ENCODE measurements around the gene CTSC.
"Not testable (repeated sequence)": the region's sequence is repeated elsewhere in the genome, so short reads cannot be mapped to it uniquely, and the experiment has no call there.

The CTSC gene

DNA sequence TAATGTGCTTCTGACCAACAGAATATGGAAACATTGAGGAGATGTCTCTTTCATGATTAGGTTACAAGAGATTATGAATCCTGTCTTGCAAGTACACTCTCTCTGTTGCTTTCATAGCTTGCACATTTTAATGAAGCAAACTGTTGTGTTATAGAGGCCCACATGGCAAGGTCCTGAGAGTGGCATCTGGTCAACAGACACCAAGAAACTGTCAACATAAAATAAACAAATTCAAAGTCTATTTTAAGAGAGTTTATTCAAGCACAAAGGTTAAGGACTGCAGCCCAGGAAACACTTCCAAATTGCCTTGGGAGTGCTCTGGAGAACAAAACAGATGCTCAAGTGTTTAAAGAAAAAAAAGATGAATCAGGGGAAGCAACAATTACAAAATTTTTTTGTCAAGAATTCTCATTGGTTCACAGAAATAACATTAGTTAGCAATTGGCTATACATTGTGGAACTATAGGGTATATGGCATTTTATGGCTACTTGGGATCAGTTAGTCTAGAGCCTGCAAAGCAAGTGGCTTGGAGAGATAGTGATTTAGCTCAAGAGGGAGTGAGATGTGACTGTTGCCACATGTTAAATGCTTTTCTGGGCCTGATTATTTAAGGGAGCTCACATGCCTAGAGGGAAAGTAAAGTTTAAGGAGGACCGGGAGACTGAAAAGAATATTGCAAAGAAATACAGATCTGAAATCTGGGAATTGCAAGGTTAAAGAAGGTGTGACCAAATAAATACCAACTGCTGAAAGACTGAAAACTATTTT lies 54.6 kb downstream of the CTSC start:
- no peak for DNase-seq (ENCODE audit: low read depth in 3 of 3)

DNA sequence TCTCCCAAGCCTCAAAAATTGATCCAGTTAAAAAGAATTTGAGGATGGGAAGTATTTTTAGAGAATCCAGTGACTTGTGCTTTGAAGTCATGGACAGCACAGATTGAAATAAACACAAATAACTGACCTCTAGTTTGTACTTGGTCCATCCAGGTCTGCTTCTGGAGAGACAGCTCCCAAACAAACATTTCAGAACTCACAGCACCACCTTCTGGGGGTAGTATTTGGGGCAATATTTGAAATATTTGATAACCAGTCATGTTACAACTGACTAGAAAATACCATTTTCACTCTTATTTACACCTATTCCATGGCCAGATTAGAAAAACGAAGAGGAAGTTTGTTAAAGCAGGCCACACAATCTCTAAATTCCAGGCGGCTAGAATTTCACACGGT lies 56.2 kb downstream of the CTSC start:
- DNase-seq (ENCODE audit: low read depth in 3 of 3) = no peak

DNA sequence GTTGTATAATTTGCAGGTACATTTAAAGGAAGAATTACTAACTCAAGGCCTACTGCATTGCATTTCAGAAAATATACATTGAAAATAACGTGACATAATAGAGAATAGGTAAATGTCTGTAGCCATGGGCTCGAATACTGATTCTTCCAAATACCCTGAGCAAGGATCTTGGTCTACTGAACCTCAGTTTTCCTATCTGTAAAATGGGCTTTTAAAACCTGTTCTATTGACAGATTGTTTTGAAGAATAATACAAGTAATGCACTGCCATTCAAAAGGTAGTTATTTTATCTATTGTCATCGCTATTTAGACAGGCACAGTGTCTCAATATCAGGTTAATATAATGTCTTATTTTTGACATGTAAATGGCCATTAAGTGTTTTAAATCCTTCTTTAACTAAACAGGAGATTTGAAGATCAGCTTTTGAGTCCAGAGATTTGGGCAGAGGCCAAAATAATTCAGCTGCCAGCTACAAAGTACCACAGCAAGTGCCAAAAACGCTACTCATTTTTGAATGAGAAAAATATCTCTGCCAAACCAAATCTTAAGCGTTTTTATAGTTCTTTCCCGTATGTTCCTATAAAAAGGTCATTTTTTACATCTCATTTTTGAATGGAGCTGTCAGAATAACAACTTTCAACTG lies 56.7 kb downstream of the CTSC start:
- DNase-seq (ENCODE audit: low read depth in 3 of 3) = no peak

DNA sequence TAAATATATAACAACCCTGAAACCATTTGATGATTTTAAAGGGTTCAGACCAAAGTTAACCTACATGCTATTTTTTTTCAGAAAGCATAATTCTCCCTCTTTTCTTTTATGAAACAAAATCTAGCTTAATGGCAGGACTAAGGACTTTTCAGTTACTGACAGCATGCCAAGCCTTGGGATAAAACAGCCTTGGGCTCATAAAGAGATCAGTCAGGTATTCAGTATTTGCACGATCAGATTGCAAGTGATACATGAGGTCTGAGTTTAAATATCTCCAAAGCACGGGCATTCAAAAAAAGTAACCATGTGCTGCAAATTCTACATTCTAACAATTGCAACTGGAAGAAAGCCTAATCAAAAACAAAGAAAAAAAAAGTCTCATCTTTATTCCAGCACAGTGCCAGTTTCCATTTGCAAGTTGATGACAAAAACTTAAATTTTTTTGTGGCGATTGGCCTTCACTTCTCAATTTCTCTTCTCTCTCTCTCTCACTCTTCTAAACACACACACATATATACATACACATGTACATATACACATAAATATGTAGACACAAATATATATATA lies 60.1 kb downstream of the CTSC start:
- no peak for DNase-seq (ENCODE audit: low read depth in 3 of 3)

DNA sequence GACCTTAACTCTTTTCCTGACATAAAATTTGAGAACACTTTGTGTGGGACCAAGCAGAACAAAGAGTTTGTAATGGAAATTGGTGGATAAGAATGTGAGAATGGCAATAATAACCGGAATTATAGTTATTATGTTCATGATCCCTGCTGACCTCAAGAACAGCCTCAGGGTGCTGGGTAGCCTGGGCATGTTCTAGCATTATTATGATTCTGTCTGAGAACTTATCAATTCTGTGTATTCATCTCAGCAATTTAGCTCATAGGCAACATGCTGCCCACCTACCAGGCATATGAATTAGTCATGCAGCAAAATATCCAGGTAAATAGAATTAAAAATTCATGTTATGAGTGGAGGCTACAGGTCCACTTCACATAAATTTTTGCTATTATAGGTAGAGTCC lies 61.9 kb downstream of the CTSC start:
- no peak for DNase-seq (ENCODE audit: low read depth in 3 of 3)

DNA sequence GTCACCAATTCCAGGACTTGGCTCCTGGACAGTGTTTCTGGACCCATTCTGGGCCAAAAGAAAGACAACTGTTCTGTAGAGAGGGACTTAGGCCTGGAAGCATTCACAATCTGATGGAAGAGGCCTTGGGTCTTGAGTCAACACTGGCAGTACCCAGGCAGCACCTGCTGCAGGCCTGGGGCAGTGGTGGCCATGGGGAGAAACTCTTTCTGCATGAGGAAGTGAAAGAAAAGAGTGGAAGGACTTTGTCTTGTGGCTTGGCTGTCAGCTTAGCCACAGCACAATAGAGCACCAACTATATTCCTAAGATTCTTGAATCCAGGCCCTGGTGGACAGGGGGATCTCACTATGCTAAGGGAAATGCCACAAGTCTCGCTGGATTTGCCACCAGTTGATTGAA lies 70.6 kb downstream of the CTSC start:
- no peak for DNase-seq (ENCODE audit: low read depth in 3 of 3)

DNA sequence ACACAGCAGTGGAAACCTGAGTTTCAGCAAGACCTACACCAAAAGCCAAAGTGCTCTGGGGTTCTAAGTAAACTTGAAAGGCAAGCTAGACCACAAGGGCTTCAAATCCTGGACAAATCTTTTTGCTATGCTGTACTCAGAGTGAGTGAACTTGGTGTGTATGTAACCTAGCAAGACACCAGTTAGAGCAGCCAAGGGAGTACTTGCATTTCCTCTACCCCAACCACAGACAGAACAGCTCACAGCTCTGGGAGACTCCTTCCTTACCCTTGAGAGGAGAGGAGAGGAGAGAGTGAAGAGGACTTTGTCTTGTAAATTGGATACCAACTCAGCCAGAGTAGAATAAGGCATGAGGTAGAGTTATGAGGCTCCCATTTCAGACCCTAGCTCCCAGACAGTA lies 71.4 kb downstream of the CTSC start:
- no peak for DNase-seq (ENCODE audit: low read depth in 3 of 3)

DNA sequence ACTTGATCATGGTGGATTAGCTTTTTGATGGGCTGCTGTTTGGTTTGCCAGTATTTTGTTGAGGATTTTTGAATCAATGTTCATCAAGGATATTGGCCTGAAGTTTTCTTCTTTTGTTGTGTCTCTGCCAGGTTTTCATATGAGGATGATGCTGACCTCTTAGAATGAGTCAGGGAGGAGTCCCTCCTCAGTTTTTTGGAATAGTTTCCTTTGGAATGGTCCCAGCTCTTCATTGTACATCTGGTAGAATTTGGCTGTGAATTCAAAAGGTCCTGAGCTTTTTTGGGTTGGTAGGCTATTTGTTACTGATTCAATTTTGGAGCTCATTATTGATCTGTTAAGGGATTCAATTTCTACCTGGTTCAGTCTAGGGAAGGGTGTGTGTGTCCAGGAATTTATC lies 78.1 kb downstream of the CTSC start:
- DNase-seq (ENCODE audit: low read depth in 3 of 3) = no peak

DNA sequence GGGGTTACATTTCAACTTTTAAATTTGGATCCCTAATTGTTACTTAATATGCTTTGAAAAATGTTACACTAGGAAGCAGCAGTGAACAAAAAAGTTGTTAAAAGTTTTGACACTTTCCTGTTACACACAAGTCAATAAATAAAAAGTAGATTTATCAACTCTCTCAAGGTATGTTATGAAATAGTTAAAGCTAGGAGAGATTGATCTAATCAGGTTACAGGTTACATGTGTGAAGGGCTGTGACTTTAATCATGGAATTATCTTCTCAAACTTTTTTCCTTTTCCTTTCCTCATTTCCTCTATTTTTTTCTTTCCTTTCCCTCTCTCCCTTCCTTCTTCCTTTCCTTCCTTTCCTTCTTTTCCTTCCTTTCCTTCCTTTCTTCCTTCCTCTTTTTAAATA lies 85.3 kb downstream of the CTSC start:
- no peak for DNase-seq (ENCODE audit: low read depth in 3 of 3)

DNA sequence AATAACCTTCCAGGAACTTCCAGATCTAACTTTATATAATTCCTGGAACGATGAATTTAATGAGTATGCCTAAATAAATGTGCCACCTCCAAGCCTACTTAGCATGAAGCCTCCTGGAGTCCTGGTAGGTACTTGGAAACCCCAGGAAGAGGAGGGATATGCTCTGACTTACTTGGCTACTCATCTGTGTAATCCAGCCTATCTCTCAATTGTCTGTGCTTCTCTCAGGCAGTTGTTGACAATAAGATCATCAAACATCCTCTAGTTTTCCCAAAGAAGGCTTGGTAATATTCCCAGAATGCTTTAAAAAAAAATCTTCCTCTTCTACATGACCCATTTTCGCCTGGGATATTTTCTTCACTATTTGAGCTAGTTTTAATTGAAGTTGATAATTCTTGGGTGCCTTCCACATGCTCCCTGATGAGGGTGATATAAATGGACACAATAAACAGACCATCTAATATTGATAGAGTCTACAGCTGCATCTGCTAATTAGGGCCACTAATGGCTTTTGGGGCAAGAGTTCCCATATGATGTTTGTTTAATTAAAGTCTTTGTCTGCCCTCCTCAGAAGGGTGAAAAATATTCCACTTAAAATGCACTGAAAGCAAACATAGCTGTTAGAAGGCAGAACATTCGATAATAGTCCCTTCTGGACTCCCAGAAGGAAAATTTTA lies 86.8 kb downstream of the CTSC start:
- no peak for DNase-seq (ENCODE audit: low read depth in 3 of 3)

DNA sequence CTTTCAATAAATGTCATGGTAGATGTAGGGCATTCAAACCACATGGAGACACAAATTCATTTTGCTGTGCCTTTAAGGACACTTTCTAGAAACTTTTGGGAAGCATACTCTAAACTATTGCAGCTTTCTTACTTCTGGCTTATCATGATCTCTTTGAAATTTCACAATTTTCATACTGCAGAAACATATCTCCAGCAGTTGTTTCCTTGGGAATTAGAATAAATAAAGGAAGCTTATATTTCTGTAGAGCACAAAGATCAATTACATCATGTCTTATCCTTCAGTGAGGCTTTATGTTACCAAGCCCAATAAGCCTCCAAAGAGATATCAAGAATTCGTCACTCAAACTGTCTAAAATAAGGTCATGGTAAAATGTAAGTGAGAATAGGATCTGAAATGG lies 87.8 kb downstream of the CTSC start:
- DNase-seq (ENCODE audit: low read depth in 3 of 3) = no peak

DNA sequence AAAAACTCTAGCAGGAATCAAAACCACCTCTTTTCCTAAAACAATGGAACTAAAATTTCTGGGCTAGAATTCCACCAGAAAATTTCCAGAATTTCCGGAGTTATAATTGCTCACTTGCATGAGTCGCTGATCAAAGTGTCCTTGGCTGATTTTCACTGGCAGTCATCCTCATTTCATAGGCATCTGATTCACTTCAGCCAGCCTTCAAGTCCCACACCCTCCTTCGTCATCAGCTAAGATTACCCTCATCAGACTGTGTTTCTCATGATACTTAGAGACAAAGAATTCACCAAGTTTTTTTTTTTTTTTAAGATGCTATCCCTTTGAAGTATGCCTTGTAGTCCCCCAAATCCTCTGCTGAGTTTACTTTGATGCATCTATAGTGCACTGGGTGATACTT lies 90.8 kb downstream of the CTSC start:
- no peak for DNase-seq (ENCODE audit: low read depth in 3 of 3)

DNA sequence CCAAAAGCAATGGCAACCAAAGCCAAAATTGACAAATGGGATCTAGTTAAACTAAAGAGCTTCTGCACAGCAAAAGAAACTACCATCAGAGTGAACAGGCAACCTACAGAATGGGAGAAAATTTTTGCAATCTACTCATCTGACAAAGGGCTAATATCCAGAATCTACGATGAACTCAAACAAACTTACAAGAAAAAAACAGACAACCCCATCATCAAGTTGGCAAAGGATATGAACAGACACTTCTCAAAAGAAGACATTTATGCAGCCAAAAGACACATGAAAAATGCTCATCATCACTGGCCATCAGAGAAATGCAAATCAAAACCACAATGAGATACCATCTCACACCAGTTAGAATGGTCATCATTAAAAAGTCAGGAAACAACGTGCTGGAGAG lies 92.0 kb downstream of the CTSC start:
- not testable (repeated sequence) for DNase-seq (ENCODE audit: low read depth in 3 of 3)

Data from stimulated activated CD4-positive, alpha-beta T cell treated with anti-CD3 and anti-CD28 coated beads, TNF-alpha, amount 100 ng/mL, for 24 hours (primary cell).